Mesenchymal stem cell (in vitro differentiated cells and primary cell): ENCODE measurements around the gene RHOJ.

Experiments used
- DNase-seq: peaks from one replicate; pipeline ENCODE4 v3.0.0-alpha.2; 2013
- H2AFZ ChIP-seq: one replicate; pipeline ENCODE4 v1.6.1; 2013; ENCODE audit warnings: low read depth, mild to moderate bottlenecking, control low read depth, inconsistent platforms, low read length, moderate library complexity
- H2AK5ac ChIP-seq: 2 replicates; pipeline ENCODE4 v1.6.1; 2013; ENCODE audit warnings: low read length, moderate library complexity, mild to moderate bottlenecking, inconsistent platforms; ENCODE audit not compliant: severe bottlenecking
- H2BK120ac ChIP-seq: one replicate; pipeline ENCODE4 v1.6.1; 2013; ENCODE audit warnings: low read depth, mild to moderate bottlenecking, inconsistent platforms, low read length, moderate library complexity
- H2BK12ac ChIP-seq, 2 experiments: one replicate each; pipeline ENCODE4 v1.6.1; 2013; ENCODE audit warnings: inconsistent platforms in 2 of 2, low read length in 2 of 2, mild to moderate bottlenecking in 2 of 2, moderate library complexity in 2 of 2, control low read depth in 1 of 2
- H2BK15ac ChIP-seq: one replicate; pipeline ENCODE4 v1.6.1; 2013; ENCODE audit warnings: mild to moderate bottlenecking, low read depth, inconsistent platforms; ENCODE audit not compliant: poor library complexity, severe bottlenecking
- H2BK5ac ChIP-seq: 2 replicates; pipeline ENCODE4 v1.6.1; 2013; ENCODE audit warnings: low read depth, mild to moderate bottlenecking, low read length, control low read depth, inconsistent platforms; ENCODE audit not compliant: poor library complexity, severe bottlenecking
- H3K14ac ChIP-seq, 2 experiments: one replicate each; pipeline ENCODE4 v1.6.1; 2013; ENCODE audit warnings: inconsistent platforms in 2 of 2, low read length in 2 of 2, control low read depth in 1 of 2, mild to moderate bottlenecking in 1 of 2, moderate library complexity in 1 of 2
- H3K18ac ChIP-seq, 2 experiments: one replicate each; pipeline ENCODE4 v1.6.1; 2013; ENCODE audit warnings: inconsistent platforms in 2 of 2, low read length in 2 of 2, control low read depth in 1 of 2, low read depth in 1 of 2, mild to moderate bottlenecking in 1 of 2
- H3K23ac ChIP-seq, 2 experiments: one replicate each; pipeline ENCODE4 v1.6.1; 2013; ENCODE audit warnings: inconsistent platforms in 2 of 2, low read length in 2 of 2, mild to moderate bottlenecking in 2 of 2, moderate library complexity in 2 of 2, control low read depth in 1 of 2
- H3K27ac ChIP-seq: 2 replicates; pipeline ENCODE4 v1.5.1; 2013; ENCODE audit warnings: mild to moderate bottlenecking, moderate library complexity, low read length, control low read depth, inconsistent platforms; ENCODE audit not compliant: poor library complexity, severe bottlenecking
- H3K27me3 ChIP-seq, 2 experiments: 2 replicates each; pipeline versions ENCODE4 v1.6.1 to v1.7.0; 2013; ENCODE audit warnings: low read length in 2 of 2, mild to moderate bottlenecking in 2 of 2, moderate library complexity in 2 of 2, control low read depth in 1 of 2, inconsistent platforms in 1 of 2; ENCODE audit not compliant: control insufficient read depth in 1 of 2, insufficient read depth in 1 of 2
- H3K36me3 ChIP-seq, 2 experiments: 2 replicates each; pipeline versions ENCODE4 v1.6.1 to v1.7.0; 2013; ENCODE audit warnings: low read length in 2 of 2, control low read depth in 1 of 2, inconsistent platforms in 1 of 2, low read depth in 1 of 2, mild to moderate bottlenecking in 1 of 2; ENCODE audit not compliant: insufficient read depth in 2 of 2, control insufficient read depth in 1 of 2
- H3K4ac ChIP-seq, 2 experiments: one replicate each; pipeline ENCODE4 v1.6.1; 2013; ENCODE audit warnings: inconsistent platforms in 2 of 2, low read length in 2 of 2, mild to moderate bottlenecking in 2 of 2, moderate library complexity in 2 of 2, control low read depth in 1 of 2, low read depth in 1 of 2
- H3K4me1 ChIP-seq: 2 replicates; pipeline ENCODE4 v1.6.1; 2013; ENCODE audit warnings: low read depth, low read length, control low read depth; ENCODE audit not compliant: control insufficient read depth, insufficient read depth
- H3K4me2 ChIP-seq: 2 replicates; pipeline ENCODE4 v1.6.1; 2013; ENCODE audit warnings: low read length, mild to moderate bottlenecking, inconsistent platforms; ENCODE audit not compliant: poor library complexity, severe bottlenecking
- H3K4me3 ChIP-seq, 2 experiments: 2 replicates each; pipeline versions ENCODE4 v1.5.1 to v1.7.0; 2013; ENCODE audit warnings: low read length in 2 of 2, mild to moderate bottlenecking in 2 of 2, control low read depth in 1 of 2, low read depth in 1 of 2; ENCODE audit not compliant: insufficient read depth in 1 of 2
- H3K79me1 ChIP-seq: replicated peaks from 2 replicates; pipeline ENCODE4 v1.6.1; 2013; ENCODE audit warnings: mild to moderate bottlenecking, control low read depth, low read length, inconsistent platforms; ENCODE audit not compliant: poor library complexity, severe bottlenecking
- H3K9ac ChIP-seq: 2 replicates; pipeline ENCODE4 v1.7.0; 2013; ENCODE audit warnings: mild to moderate bottlenecking, low read length, moderate library complexity
- H3K9me3 ChIP-seq: 2 replicates; pipeline ENCODE4 v1.7.0; 2013; ENCODE audit warnings: mild to moderate bottlenecking, low read length; ENCODE audit not compliant: control insufficient read depth
- H4K8ac ChIP-seq: one replicate; pipeline ENCODE4 v1.6.1; 2013; ENCODE audit warnings: inconsistent platforms, mild to moderate bottlenecking, low read length, moderate library complexity
- H4K91ac ChIP-seq: one replicate; pipeline ENCODE4 v1.6.1; 2013; ENCODE audit warnings: mild to moderate bottlenecking, low read length, inconsistent platforms
- WGBS: methylation state at CpG from one replicate; pipeline ENCODE4 v1.1.7; 2013; ENCODE audit warnings: mixed read lengths; 5-methylcytosine and 5-hydroxymethylcytosine counted together

Gene RHOJ

DNA sequence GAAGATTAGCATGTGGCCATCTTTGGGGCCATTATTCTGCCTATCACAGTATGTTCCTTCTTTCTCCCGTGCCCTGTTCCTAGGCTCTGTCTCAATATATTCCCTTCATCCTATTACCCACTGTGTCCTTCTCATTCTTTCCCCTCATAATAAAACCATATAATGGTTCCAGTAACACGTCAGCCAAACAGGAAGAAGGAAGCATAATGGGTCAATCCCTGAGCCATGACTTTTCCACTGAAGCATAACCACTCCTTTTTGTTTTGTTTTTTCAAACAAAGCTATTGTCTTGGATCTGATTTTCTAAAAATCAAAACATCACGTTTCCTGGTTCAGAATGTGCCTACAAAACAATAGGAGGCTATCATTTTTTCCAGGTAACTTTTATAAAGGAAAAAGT is 21.3 kb upstream of the RHOJ start:
- no peak overlapping the region for H2BK5ac ChIP-seq
- no peak overlapping the region for H3K4me2 ChIP-seq
- H2AFZ ChIP-seq = no peak overlapping the region
- H3K79me1 ChIP-seq = no peaks in the 10 kb centered on the region
- no peak overlapping the region for H2BK12ac ChIP-seq
- H3K27ac ChIP-seq = no peak overlapping the region
- no peak overlapping the region for H4K8ac ChIP-seq
- no peak overlapping the region for H4K91ac ChIP-seq
- no peak overlapping the region for H2BK15ac ChIP-seq
- no peak overlapping the region for H3K14ac ChIP-seq
- no peaks in the 10 kb centered on the region for H3K4me1 ChIP-seq
- H3K18ac ChIP-seq = no peak overlapping the region
- no peak overlapping the region for H2BK120ac ChIP-seq
- H3K23ac ChIP-seq = no peak overlapping the region
- 70% methylated on average over 2 of the region's 3 CpGs for WGBS
- no peaks in the 10 kb centered on the region for H3K27me3 ChIP-seq
- DNase-seq = no peak
- H3K36me3 ChIP-seq = no peaks in the 10 kb centered on the region
- H3K9me3 ChIP-seq = peaks cover 8% of the 10 kb centered on the region
- no peak overlapping the region for H2AK5ac ChIP-seq
- H3K9ac ChIP-seq = no peak overlapping the region
- no peak overlapping the region for H3K4me3 ChIP-seq
- H3K4ac ChIP-seq = no peak overlapping the region

DNA sequence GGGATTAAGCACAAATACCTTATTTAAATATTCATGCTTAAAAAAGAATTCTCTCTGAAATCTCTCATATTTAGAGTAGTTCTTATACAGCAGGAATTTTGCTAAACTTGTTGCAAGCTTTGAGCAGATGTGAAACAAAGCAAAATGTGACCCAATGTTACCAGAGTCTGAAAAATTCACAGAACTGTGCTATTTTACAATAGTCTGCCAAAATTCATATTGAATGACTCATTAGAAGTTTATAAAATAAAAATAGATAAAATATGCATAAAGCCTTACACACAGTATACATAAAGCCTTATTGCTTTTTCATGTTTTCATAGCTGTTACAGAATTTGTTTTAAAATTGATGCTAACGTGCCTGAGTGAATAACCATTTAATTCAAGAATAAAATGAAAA is 17.8 kb upstream of the RHOJ start:
- Histone ChIP-seq H3K36me3 (no peaks in the 10 kb centered on the region), H2BK15ac (no peak overlapping the region), H4K8ac (no peak overlapping the region), H4K91ac (no peak overlapping the region), H3K27me3 (no peaks in the 10 kb centered on the region), H3K18ac (no peak overlapping the region), H3K4me3 (no peak overlapping the region), H3K9ac (no peak overlapping the region), H2BK120ac (no peak overlapping the region), H3K4ac (no peak overlapping the region), H2AK5ac (no peak overlapping the region), H2AFZ (no peak overlapping the region), H2BK5ac (no peak overlapping the region), H3K27ac (no peak overlapping the region), H2BK12ac (no peak overlapping the region), H3K4me2 (no peak overlapping the region), H3K4me1 (no peaks in the 10 kb centered on the region), H3K9me3 (peaks cover 8% of the 10 kb centered on the region), H3K79me1 (no peaks in the 10 kb centered on the region), H3K14ac (no peak overlapping the region), H3K23ac (no peak overlapping the region)
- no peak for DNase-seq
- WGBS = no CpG with 5 or more reads among the region's 1 CpG

DNA sequence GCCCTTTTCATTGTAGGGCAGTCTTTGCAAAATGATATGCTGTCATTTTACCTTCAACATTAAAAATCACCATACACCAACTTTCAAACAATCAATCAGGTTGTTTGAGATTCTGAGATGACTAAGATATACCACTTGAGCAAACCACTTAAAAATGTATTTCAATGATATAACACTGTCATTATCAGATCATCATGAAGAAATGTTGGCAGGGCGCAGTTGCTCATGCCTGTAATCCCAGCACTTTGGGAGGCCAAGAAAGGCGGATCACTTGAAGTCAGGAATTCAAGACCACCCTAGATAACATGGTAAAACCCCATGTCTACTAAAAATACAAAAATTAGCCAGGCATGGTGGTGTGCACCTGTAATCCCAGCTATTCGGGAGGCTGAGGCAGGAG is 13.0 kb upstream of the RHOJ start:
- no peak overlapping the region for H3K27ac ChIP-seq
- H3K9ac ChIP-seq = no peak overlapping the region
- no peak overlapping the region for H3K4me2 ChIP-seq
- H2BK5ac ChIP-seq = no peak overlapping the region
- no peaks in the 10 kb centered on the region for H3K79me1 ChIP-seq
- no peak overlapping the region for H4K91ac ChIP-seq
- H3K9me3 ChIP-seq = no peaks in the 10 kb centered on the region
- no peak overlapping the region for H2AFZ ChIP-seq
- no peak overlapping the region for H3K4me3 ChIP-seq
- no peak overlapping the region for H2BK15ac ChIP-seq
- no peak overlapping the region for H3K23ac ChIP-seq
- no peaks in the 10 kb centered on the region for H3K36me3 ChIP-seq
- no peak overlapping the region for H2AK5ac ChIP-seq
- no peak overlapping the region for H4K8ac ChIP-seq
- no peak overlapping the region for H2BK120ac ChIP-seq
- no peak overlapping the region for H3K14ac ChIP-seq
- 97% methylated on average over 3 of the region's 3 CpGs for WGBS
- DNase-seq = no peak
- H3K4me1 ChIP-seq = no peaks in the 10 kb centered on the region
- no peak overlapping the region for H3K18ac ChIP-seq
- H3K27me3 ChIP-seq = no peaks in the 10 kb centered on the region
- no peak overlapping the region for H2BK12ac ChIP-seq
- no peak overlapping the region for H3K4ac ChIP-seq

DNA sequence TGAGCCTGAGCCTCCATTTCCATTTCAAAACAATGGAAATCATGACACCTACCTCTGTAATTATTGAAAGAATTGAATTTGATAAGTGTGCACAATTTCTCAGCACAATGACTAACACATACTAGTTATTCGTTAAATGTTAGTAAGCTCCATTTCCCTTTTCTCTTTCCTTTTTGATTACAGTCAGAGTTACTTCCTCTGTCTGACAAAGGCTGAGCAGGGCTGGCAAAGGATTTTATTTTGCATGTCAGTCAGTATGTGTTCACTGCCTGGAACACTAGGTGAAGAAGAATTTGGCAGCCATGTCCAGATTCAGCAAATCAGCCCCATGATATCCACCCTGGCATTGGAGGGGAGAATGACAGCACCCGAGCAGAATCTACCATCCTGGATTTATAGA is 12.2 kb upstream of the RHOJ start:
- H4K91ac ChIP-seq = no peak overlapping the region
- no peak overlapping the region for H4K8ac ChIP-seq
- no peak overlapping the region for H3K27ac ChIP-seq
- DNase-seq = no peak
- H2BK120ac ChIP-seq = no peak overlapping the region
- H3K9me3 ChIP-seq = no peaks in the 10 kb centered on the region
- no peak overlapping the region for H3K18ac ChIP-seq
- H3K4me3 ChIP-seq = no peak overlapping the region
- no peak overlapping the region for H3K23ac ChIP-seq
- H2BK12ac ChIP-seq = no peak overlapping the region
- H3K4me2 ChIP-seq = no peak overlapping the region
- H2BK15ac ChIP-seq = no peak overlapping the region
- H3K27me3 ChIP-seq = no peaks in the 10 kb centered on the region
- H2BK5ac ChIP-seq = no peak overlapping the region
- H3K79me1 ChIP-seq = no peaks in the 10 kb centered on the region
- 79% methylated on average over 2 of the region's 2 CpGs for WGBS
- no peak overlapping the region for H3K4ac ChIP-seq
- no peaks in the 10 kb centered on the region for H3K4me1 ChIP-seq
- no peaks in the 10 kb centered on the region for H3K36me3 ChIP-seq
- H2AK5ac ChIP-seq = no peak overlapping the region
- H3K14ac ChIP-seq = no peak overlapping the region
- no peak overlapping the region for H2AFZ ChIP-seq
- no peak overlapping the region for H3K9ac ChIP-seq
